Upper lobe of left lung (tissue), 4 donors: ENCODE results near the gene LILRB2.
"Not testable (repeated sequence)": the region's sequence is repeated elsewhere in the genome, so short reads cannot be mapped to it uniquely, and the experiment has no call there.

Source experiments
- CTCF ChIP-seq, 6 experiments: fragments of 450-650 bp in 4 of 6; fragments of 200-600 bp in 2 of 6; sonication (generic) in 2 of 6; IDR thresholded peaks; one replicate each; pipeline ENCODE4 v1.5.1; 2016 to 2019; ENCODE audit warnings: antibody characterized with exemption in 6 of 6
- POLR2A ChIP-seq, 4 donors: fragments of 450-650 bp; IDR thresholded peaks; one replicate each; pipeline ENCODE4 v1.5.1; 2016 to 2017; ENCODE audit warnings: antibody characterized with exemption in 4 of 4, mild to moderate bottlenecking in 2 of 4

DNA sequence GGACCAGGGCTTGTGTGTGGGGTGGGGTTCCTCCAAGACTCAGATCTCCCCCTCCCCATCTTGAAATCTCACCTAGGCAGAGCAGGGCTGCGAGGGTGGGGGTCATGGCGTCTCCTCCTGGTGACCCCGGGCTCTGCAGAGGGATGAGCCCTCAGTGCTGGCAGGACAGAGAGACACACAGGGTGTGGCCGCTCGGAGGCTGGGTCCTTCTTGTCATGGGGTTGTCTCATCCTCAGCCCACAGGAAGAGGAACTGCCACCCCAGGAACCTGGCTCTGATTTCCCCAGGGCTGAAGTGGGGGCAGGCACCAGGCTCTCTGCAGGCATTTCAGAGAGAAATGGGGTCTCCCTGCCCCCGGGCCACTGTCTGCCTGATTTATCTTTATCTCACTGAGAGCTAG is 38.3 kb downstream of the LILRB2 start, which contains the start of gene LILRA6:
- TF ChIP-seq POLR2A, CTCF (IDR thresholded peaks at IDR 0.05): not testable (repeated sequence)
